ENCODE measurements around the gene CD4.
"Not testable (repeated sequence)": the region's sequence is repeated elsewhere in the genome, so short reads cannot be mapped to it uniquely, and the experiment has no call there.

The CD4 gene

GRCh38 chr12:6788972-6789924 is at the start of gene CD4:
Gene CD4 (plus strand): TSS chr12:6789528. CDS start chr12:6800139, 10,611 bp downstream.
- DNase-seq (ENCODE audit: low read depth in 2 of 2): no peak

- not testable (repeated sequence) for DNase-seq (ENCODE audit: low read depth in 2 of 2)
Measured at GRCh38 chr12:6742080-6742479, 47.2 kb upstream of the CD4 start.

GRCh38 chr12:6742834-6743233 is 46.5 kb upstream of the CD4 start:
- DNase-seq (ENCODE audit: low read depth in 2 of 2): no peak

- DNase-seq (ENCODE audit: low read depth in 2 of 2): not testable (repeated sequence)
Measured at GRCh38 chr12:6743300-6743699, 46.0 kb upstream of the CD4 start.

GRCh38 chr12:6745741-6746525 is 43.4 kb upstream of the CD4 start:
- DNase-seq (ENCODE audit: low read depth in 2 of 2): no peak

GRCh38 chr12:6747216-6747615 is 42.1 kb upstream of the CD4 start:
- DNase-seq (ENCODE audit: low read depth in 2 of 2): no peak

- DNase-seq (ENCODE audit: low read depth in 2 of 2): no peak
Measured at GRCh38 chr12:6748761-6749160, 40.6 kb upstream of the CD4 start.

GRCh38 chr12:6750506-6750905 is 38.8 kb upstream of the CD4 start:
- no peak for DNase-seq (ENCODE audit: low read depth in 2 of 2)

- no peak for DNase-seq (ENCODE audit: low read depth in 2 of 2)
Measured at GRCh38 chr12:6751767-6752166, 37.6 kb upstream of the CD4 start.

- no peak for DNase-seq (ENCODE audit: low read depth in 2 of 2)
Measured at GRCh38 chr12:6752167-6752920, 37.0 kb upstream of the CD4 start.

- DNase-seq (ENCODE audit: low read depth in 2 of 2): peak; percentile 92 to 96
Measured at GRCh38 chr12:6752921-6753771, 36.2 kb upstream of the CD4 start, which contains the start of gene MLF2. Gene MLF2 (minus strand): TSS chr12:6753141. CDS start chr12:6752334, 807 bp downstream.

- no peak for DNase-seq (ENCODE audit: low read depth in 2 of 2)
Measured at GRCh38 chr12:6753772-6754356, 35.5 kb upstream of the CD4 start.

- no peak for DNase-seq (ENCODE audit: low read depth in 2 of 2)
Measured at GRCh38 chr12:6754411-6754810, 34.9 kb upstream of the CD4 start.

GRCh38 chr12:6757028-6757690 is 32.2 kb upstream of the CD4 start:
- DNase-seq (ENCODE audit: low read depth in 2 of 2): no peak

GRCh38 chr12:6758506-6759095 is 30.7 kb upstream of the CD4 start:
- DNase-seq (ENCODE audit: low read depth in 2 of 2): no peak

- no peak for DNase-seq (ENCODE audit: low read depth in 2 of 2)
Measured at GRCh38 chr12:6759741-6760140, 29.6 kb upstream of the CD4 start.

- no peak for DNase-seq (ENCODE audit: low read depth in 2 of 2)
Measured at GRCh38 chr12:6763380-6763779, 25.9 kb upstream of the CD4 start.

GRCh38 chr12:6764011-6764828 is 25.1 kb upstream of the CD4 start:
- no peak for DNase-seq (ENCODE audit: low read depth in 2 of 2)
